ENCODE measurements around the gene SLC4A5. TPM values are rescaled to one million over a fixed set of nuclear protein-coding genes. Genes with fewer than 3 reads are reported as not detected.

SLC4A5 gene
- total RNA-seq, 1 donor from 2014 or later = 2.6 TPM

- H3K4me3 ChIP-seq (ENCODE audit: low read length in 3 of 3) = no peak overlapping the region
- H3K9me3 ChIP-seq (ENCODE audit: control insufficient read depth in 3 of 3, low read length in 3 of 3) = no peaks in the 10 kb centered on the region
- H3K27me3 ChIP-seq (ENCODE audit: control insufficient read depth in 3 of 3, insufficient read depth in 3 of 3, low read length in 3 of 3) = no peaks in the 10 kb centered on the region
- H3K36me3 ChIP-seq (ENCODE audit: control insufficient read depth in 3 of 3, insufficient read depth in 3 of 3, low read length in 3 of 3) = peaks cover 0 to 8% (median 4%) of the 10 kb centered on the region in 3 donors
- H3K27ac ChIP-seq (ENCODE audit: low read depth, low read length) = no peak overlapping the region
- no peaks in the 10 kb centered on the region for H3K4me1 ChIP-seq (ENCODE audit: control insufficient read depth in 3 of 3, insufficient read depth in 3 of 3, low read length in 3 of 3)
- no peak overlapping the region for H3K9ac ChIP-seq (ENCODE audit: low read depth in 1 of 3, low read length in 3 of 3)
Observed at GRCh38 chr2:74259733-74260132, 83.5 kb downstream of the SLC4A5 start.

DNA sequence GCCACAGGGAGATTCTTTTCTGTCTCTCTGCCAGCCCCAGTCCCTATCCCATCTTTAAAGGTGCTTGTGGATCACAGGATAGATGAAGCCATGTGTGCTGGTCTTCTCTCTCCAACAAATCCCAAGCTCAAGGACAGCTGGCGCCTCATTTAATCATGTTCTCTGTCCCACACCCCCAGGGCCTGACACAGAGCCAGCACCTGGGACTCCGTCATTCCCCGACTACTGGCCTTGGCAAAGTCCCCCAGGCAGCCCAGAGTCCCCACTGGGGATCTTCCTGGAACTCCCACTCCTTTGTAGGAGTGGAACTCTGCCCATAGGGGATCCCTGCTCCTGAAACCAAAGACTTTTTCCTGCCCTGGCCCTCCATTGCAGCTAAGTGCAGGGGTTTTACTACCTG lies 84.0 kb downstream of the SLC4A5 start:
- H3K27ac ChIP-seq (ENCODE audit: low read depth, low read length) = no peak overlapping the region
- peaks cover 0 to 8% (median 5%) of the 10 kb centered on the region in 3 donors for H3K36me3 ChIP-seq (ENCODE audit: control insufficient read depth in 3 of 3, insufficient read depth in 3 of 3, low read length in 3 of 3)

DNA sequence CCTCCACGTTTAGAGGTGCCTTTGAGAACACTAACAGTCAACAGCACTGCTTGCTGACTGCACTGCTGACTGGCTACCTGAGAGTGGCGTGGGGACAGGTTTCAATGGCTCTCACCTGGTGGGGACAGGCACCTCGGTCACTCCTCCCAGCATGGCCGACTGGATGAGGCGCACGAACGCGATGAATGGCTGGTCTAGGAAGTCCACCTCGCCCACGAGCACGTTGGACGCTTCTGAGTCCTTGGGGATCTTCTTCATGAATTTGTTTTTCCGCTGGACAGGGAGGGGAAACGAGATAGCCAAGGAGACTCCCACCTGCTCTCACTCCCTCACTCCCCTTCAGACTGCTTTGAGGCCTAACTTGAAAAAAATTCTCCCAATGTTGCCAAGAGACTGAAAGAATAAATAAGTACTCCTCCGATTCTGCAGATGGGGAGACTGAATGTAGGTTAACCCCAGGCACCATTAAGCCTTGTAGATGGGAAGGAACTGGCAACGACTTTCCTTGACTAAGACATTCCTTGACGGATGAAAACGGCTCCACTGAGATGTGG lies 87.5 kb downstream of the SLC4A5 start:
- Histone ChIP-seq H3K4me1 (ENCODE audit: control insufficient read depth in 3 of 3, insufficient read depth in 3 of 3, low read length in 3 of 3) (peaks cover 0 to 6% (median 0%) of the 10 kb centered on the region in 3 donors), H3K27ac (ENCODE audit: low read depth, low read length) (no peak overlapping the region), H3K4me3 (ENCODE audit: low read length in 3 of 3) (no peak overlapping the region), H3K9me3 (ENCODE audit: control insufficient read depth in 3 of 3, low read length in 3 of 3) (no peaks in the 10 kb centered on the region), H3K36me3 (ENCODE audit: control insufficient read depth in 3 of 3, insufficient read depth in 3 of 3, low read length in 3 of 3) (peaks cover 0 to 11% (median 8%) of the 10 kb centered on the region in 3 donors), H3K9ac (ENCODE audit: low read depth in 1 of 3, low read length in 3 of 3) (no peak overlapping the region), H3K27me3 (ENCODE audit: control insufficient read depth in 3 of 3, insufficient read depth in 3 of 3, low read length in 3 of 3) (no peaks in the 10 kb centered on the region)

More for the DNA sequence above, 84.0 kb downstream of the SLC4A5 start:
- no peak overlapping the region for H3K9ac ChIP-seq (ENCODE audit: low read depth in 1 of 3, low read length in 3 of 3)
- peaks cover 0 to under 1% (median 0%) of the 10 kb centered on the region in 3 donors for H3K4me1 ChIP-seq (ENCODE audit: control insufficient read depth in 3 of 3, insufficient read depth in 3 of 3, low read length in 3 of 3)
- H3K4me3 ChIP-seq (ENCODE audit: low read length in 3 of 3) = no peak overlapping the region
- H3K9me3 ChIP-seq (ENCODE audit: control insufficient read depth in 3 of 3, low read length in 3 of 3) = no peaks in the 10 kb centered on the region
- H3K27me3 ChIP-seq (ENCODE audit: control insufficient read depth in 3 of 3, insufficient read depth in 3 of 3, low read length in 3 of 3) = no peaks in the 10 kb centered on the region

DNA sequence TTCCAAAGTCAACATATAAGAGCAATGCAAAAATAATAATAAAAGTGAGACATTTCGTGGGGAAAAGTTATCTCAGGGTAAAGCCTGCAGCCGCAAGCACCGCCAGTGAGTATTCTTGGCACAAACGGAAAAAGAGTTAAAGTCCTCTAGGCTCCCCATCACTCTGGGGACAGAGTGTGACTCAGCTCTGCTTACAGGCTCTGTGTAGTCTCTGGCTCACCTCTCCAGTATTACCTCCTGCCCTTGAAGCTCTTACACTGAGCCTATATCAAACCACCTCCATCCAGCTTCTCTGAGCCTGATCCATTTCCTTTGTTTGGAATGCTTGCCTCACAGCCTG lies 89.3 kb downstream of the SLC4A5 start:
- Histone ChIP-seq H3K36me3 (ENCODE audit: control insufficient read depth in 3 of 3, insufficient read depth in 3 of 3, low read length in 3 of 3) (peaks cover 0 to 8% (median 5%) of the 10 kb centered on the region in 3 donors), H3K4me1 (ENCODE audit: control insufficient read depth in 3 of 3, insufficient read depth in 3 of 3, low read length in 3 of 3) (peaks cover 0 to 6% (median 0%) of the 10 kb centered on the region in 3 donors), H3K27ac (ENCODE audit: low read depth, low read length) (no peak overlapping the region), H3K9me3 (ENCODE audit: control insufficient read depth in 3 of 3, low read length in 3 of 3) (no peaks in the 10 kb centered on the region), H3K27me3 (ENCODE audit: control insufficient read depth in 3 of 3, insufficient read depth in 3 of 3, low read length in 3 of 3) (no peaks in the 10 kb centered on the region), H3K9ac (ENCODE audit: low read depth in 1 of 3, low read length in 3 of 3) (no peak overlapping the region), H3K4me3 (ENCODE audit: low read length in 3 of 3) (no peak overlapping the region)

- Histone ChIP-seq H3K4me3 (ENCODE audit: low read length in 3 of 3) (no peak overlapping the region), H3K27me3 (ENCODE audit: control insufficient read depth in 3 of 3, insufficient read depth in 3 of 3, low read length in 3 of 3) (no peaks in the 10 kb centered on the region), H3K27ac (ENCODE audit: low read depth, low read length) (no peak overlapping the region), H3K9ac (ENCODE audit: low read depth in 1 of 3, low read length in 3 of 3) (no peak overlapping the region), H3K4me1 (ENCODE audit: control insufficient read depth in 3 of 3, insufficient read depth in 3 of 3, low read length in 3 of 3) (peaks cover 0 to 6% (median 0%) of the 10 kb centered on the region in 3 donors), H3K9me3 (ENCODE audit: control insufficient read depth in 3 of 3, low read length in 3 of 3) (no peaks in the 10 kb centered on the region), H3K36me3 (ENCODE audit: control insufficient read depth in 3 of 3, insufficient read depth in 3 of 3, low read length in 3 of 3) (peaks cover 0 to 7% (median 5%) of the 10 kb centered on the region in 3 donors)
Observed at GRCh38 chr2:74253306-74253970, 89.8 kb downstream of the SLC4A5 start.

DNA sequence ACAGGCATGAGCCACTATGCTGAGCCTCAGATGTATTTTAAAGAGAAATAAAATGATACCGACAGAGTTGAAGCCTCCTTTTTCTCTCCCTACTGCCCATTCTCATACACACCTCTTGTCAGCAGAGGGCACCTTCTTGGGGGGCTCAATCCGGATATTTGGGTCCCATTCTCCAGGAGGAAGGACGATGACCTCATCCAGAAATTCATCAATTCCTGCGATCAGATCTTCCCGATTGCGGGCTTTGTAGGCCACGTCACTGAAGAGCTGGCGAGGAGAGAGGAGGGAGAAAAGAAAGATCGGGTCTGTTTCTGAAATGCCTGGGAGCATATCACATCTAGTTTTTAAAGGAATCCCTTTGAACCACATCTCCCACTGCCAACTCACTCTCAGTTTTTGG lies 90.4 kb downstream of the SLC4A5 start:
- Histone ChIP-seq H3K4me1 (ENCODE audit: control insufficient read depth in 3 of 3, insufficient read depth in 3 of 3, low read length in 3 of 3) (peaks cover 0 to 6% (median 0%) of the 10 kb centered on the region in 3 donors), H3K36me3 (ENCODE audit: control insufficient read depth in 3 of 3, insufficient read depth in 3 of 3, low read length in 3 of 3) (peaks cover 0 to 7% (median 6%) of the 10 kb centered on the region in 3 donors), H3K4me3 (ENCODE audit: low read length in 3 of 3) (no peak overlapping the region), H3K9ac (ENCODE audit: low read depth in 1 of 3, low read length in 3 of 3) (no peak overlapping the region), H3K27me3 (ENCODE audit: control insufficient read depth in 3 of 3, insufficient read depth in 3 of 3, low read length in 3 of 3) (no peaks in the 10 kb centered on the region), H3K27ac (ENCODE audit: low read depth, low read length) (no peak overlapping the region), H3K9me3 (ENCODE audit: control insufficient read depth in 3 of 3, low read length in 3 of 3) (no peaks in the 10 kb centered on the region)

DNA sequence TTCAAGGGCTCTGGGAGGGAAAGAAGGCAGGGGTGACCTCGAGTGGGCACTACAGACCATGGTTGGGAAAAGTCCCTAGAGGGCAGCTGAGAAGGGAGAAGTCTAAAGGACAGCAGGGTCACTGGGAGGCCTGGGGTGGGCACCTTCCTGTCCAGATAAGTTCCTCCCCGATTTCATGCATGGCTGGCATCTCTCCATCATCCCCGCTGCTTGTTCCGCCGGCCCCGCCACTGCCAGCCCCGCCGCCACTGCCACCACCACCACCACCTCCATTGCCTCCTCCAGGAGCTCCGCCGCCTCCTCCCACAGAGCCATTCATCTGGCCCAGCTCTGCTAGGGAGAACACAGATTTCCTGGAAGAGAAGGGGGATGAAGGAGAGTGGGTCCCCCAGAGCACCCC lies 91.2 kb downstream of the SLC4A5 start:
- no peaks in the 10 kb centered on the region for H3K9me3 ChIP-seq (ENCODE audit: control insufficient read depth in 3 of 3, low read length in 3 of 3)
- H3K27me3 ChIP-seq (ENCODE audit: control insufficient read depth in 3 of 3, insufficient read depth in 3 of 3, low read length in 3 of 3) = no peaks in the 10 kb centered on the region
- no peak overlapping the region for H3K9ac ChIP-seq (ENCODE audit: low read depth in 1 of 3, low read length in 3 of 3)
- H3K27ac ChIP-seq (ENCODE audit: low read depth, low read length) = no peak overlapping the region
- peaks cover 0 to 6% (median 0%) of the 10 kb centered on the region in 3 donors for H3K4me1 ChIP-seq (ENCODE audit: control insufficient read depth in 3 of 3, insufficient read depth in 3 of 3, low read length in 3 of 3)
- H3K4me3 ChIP-seq (ENCODE audit: low read length in 3 of 3) = no peak overlapping the region
- H3K36me3 ChIP-seq (ENCODE audit: control insufficient read depth in 3 of 3, insufficient read depth in 3 of 3, low read length in 3 of 3) = peaks cover 0 to 7% (median 6%) of the 10 kb centered on the region in 3 donors

DNA sequence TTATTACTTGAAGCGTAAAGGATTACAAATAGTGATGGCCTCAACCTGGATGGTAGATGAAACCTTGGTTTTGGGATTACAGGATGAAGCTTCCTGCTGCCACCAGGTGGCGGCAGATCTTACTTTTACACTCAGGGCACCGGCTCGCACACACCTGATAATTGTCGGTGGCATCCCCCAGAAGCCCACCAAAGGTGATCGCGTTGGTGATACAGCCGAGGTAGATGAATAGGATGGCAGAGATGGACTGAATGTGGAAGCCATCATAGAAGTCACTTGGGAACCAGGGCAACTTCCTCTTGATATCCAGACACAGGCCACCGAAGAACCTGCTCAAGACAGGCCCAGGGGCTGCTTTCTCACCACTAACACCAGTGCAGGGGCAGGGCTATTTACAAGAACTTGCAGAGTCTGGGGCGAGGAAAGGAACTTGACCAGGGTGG lies 93.0 kb downstream of the SLC4A5 start:
- Histone ChIP-seq H3K9me3 (ENCODE audit: control insufficient read depth in 3 of 3, low read length in 3 of 3) (no peaks in the 10 kb centered on the region), H3K4me3 (ENCODE audit: low read length in 3 of 3) (no peak overlapping the region)

GRCh38 chr2:74249406-74250122 lies 93.7 kb downstream of the SLC4A5 start:
- H3K36me3 ChIP-seq (ENCODE audit: control insufficient read depth in 3 of 3, insufficient read depth in 3 of 3, low read length in 3 of 3) = peaks cover 0 to 7% (median 3%) of the 10 kb centered on the region in 3 donors
- peaks cover 0 to 6% (median 0%) of the 10 kb centered on the region in 3 donors for H3K4me1 ChIP-seq (ENCODE audit: control insufficient read depth in 3 of 3, insufficient read depth in 3 of 3, low read length in 3 of 3)
- no peaks in the 10 kb centered on the region for H3K27me3 ChIP-seq (ENCODE audit: control insufficient read depth in 3 of 3, insufficient read depth in 3 of 3, low read length in 3 of 3)
- H3K9ac ChIP-seq (ENCODE audit: low read depth in 1 of 3, low read length in 3 of 3) = no peak overlapping the region
- H3K9me3 ChIP-seq (ENCODE audit: control insufficient read depth in 3 of 3, low read length in 3 of 3) = no peaks in the 10 kb centered on the region
- H3K4me3 ChIP-seq (ENCODE audit: low read length in 3 of 3) = no peak overlapping the region
- H3K27ac ChIP-seq (ENCODE audit: low read depth, low read length) = no peak overlapping the region

More for the DNA sequence above, 93.0 kb downstream of the SLC4A5 start:
- no peak overlapping the region for H3K27ac ChIP-seq (ENCODE audit: low read depth, low read length)
- no peaks in the 10 kb centered on the region for H3K27me3 ChIP-seq (ENCODE audit: control insufficient read depth in 3 of 3, insufficient read depth in 3 of 3, low read length in 3 of 3)
- H3K4me1 ChIP-seq (ENCODE audit: control insufficient read depth in 3 of 3, insufficient read depth in 3 of 3, low read length in 3 of 3) = peaks cover 0 to 6% (median 0%) of the 10 kb centered on the region in 3 donors
- no peak overlapping the region for H3K9ac ChIP-seq (ENCODE audit: low read depth in 1 of 3, low read length in 3 of 3)
- H3K36me3 ChIP-seq (ENCODE audit: control insufficient read depth in 3 of 3, insufficient read depth in 3 of 3, low read length in 3 of 3) = peaks cover 0 to 7% (median 3%) of the 10 kb centered on the region in 3 donors
